ENCODE results near the gene SORCS2.

SORCS2 gene

DNA sequence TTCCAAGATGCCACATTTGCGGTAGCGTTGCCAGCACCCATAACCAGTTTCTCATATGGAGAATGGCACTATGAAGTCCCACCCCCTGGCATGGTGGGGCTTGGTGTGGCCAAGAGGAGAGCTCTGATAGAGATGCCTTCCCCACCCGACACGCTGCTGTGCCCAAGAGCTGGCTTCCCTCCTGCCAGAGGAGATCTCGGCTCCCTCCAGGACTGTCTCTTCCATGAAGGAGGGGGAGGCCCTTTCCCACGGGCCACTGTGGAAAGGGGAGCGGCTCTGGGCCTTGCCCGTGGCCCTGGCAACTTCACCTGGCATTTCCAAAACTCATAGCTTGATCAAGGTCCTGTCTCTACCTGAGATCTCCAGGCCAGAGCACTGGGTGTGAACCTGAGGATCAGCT lies 459.7 kb downstream of the SORCS2 start:
- DNase-seq (ENCODE audit: low read depth in 2 of 2) = no peak

DNA sequence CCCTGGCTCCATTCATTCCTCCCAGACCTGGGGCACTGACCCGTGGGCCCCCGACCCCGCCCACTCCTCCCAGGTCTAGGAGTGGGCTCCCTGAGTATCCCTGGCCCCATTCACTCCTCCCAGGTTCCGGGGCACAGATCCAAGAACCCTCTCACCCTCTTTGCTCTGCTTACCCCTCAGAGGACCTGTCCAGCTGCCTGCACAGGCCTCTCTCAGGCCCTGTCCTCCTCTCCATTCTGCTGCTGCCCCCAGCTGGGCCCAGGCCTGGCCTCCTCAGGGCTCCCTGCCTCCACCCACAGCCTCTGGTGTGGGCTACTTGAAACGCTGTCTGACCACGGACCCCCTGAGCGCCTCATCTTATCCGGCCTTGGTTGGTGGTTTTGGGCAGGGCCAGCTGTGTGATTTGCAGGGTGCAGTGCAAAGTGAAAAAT lies 460.1 kb downstream of the SORCS2 start:
- no peak for DNase-seq (ENCODE audit: low read depth in 2 of 2)

DNA sequence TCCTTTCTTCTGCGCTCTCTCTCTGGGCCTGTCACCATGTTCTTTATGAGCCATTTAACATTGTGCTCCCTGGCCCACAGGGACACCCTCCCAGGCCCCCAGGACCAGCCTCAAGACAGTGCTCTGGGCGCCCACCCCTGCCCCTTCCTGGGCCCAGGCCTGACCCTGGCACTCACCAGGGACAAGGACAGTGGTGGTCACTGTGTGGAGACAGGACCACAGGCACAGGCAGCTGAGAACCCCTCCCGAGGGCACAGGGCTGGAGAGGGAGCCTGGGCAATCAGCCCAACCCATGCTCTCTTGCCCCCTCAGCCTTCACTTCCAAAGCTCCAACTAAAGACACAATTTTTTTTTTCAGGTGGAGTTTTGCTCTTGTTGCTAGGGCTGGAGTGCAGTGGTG lies 460.6 kb downstream of the SORCS2 start:
- no peak for DNase-seq (ENCODE audit: low read depth in 2 of 2)

DNA sequence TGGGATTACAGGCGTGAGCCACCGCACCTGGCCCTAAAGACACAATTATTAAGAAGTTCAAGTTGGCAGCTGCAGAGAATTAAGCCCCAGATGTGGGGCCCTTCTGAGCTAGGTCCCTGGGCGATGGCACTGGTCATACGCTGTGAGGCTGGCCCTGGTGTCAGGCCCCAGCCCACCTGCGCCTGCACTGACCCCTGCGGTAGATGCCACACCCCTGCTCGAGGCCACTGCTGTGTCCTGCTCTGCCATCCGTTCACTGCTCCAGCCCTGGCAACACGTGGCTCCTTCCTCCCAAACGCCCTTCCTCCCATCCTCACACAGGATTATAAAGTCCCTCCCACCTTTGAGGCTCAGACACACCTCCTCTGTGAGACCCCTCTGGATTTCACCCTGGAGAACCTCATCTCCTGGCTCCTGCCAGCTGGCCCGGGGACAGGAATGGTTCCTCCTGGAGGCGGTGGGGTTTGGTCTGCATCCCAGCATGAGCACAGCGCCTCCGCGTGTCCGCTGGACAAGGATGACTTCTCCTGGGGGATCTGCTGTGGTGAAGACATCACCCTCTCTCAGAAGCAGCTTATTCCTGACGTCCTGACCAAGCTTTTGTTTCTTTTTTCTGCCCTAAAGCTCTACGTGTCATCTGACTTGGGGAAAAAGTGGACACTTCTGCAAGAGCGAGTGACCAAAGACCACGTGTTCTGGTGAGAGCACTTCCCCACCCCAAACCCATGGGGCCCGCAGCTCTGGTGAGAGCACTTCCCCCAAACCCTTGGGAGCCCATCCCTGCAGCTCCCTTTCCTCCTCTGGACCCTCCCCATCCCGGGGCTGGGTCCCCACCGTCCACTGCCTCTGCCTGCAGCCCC lies 461.4 kb downstream of the SORCS2 start:
- no peak for DNase-seq (ENCODE audit: low read depth in 2 of 2)

DNA sequence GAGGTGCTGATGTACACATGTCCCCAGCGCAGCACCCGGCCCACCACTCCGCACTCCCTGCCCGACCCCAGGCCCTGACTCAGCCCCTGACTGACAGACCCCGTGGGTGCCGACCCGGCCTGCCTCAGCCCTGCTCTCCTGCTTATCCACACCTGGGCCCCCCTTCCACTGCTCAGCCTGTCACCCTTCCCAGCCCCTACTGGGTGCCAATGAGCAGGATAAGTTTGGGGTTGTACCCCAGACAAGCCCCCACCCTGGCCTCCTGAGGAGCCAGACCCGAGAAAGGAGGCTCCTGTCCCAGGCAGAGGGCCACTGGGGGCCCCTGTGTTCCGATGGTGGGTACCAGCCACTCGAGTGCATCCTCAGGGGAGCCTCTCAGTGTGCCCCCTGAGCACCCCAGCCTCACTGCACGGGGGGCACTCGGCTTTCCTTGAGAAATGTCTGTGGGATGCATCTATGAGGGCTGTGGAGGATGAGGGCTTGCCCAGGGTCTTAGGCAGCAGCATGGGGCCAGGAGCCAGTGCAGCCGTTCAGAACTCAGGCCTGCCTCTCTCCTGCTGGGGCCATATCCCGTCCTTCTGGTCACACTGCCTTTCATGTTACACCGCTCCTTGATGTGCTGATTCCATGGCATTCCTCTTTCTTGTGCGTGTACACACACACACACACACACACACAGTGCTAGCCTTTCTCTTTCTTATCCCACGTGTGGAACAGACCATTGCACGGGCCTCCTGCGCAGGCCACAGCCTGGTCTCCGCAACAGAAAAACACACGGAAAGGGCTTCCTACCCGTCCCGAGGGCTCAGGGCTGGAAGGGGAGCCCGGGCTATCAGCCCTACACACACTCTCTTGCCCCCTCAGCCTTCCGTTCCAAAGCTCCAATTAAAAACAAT lies 462.5 kb downstream of the SORCS2 start:
- DNase-seq (ENCODE audit: low read depth in 2 of 2) = no peak

DNA sequence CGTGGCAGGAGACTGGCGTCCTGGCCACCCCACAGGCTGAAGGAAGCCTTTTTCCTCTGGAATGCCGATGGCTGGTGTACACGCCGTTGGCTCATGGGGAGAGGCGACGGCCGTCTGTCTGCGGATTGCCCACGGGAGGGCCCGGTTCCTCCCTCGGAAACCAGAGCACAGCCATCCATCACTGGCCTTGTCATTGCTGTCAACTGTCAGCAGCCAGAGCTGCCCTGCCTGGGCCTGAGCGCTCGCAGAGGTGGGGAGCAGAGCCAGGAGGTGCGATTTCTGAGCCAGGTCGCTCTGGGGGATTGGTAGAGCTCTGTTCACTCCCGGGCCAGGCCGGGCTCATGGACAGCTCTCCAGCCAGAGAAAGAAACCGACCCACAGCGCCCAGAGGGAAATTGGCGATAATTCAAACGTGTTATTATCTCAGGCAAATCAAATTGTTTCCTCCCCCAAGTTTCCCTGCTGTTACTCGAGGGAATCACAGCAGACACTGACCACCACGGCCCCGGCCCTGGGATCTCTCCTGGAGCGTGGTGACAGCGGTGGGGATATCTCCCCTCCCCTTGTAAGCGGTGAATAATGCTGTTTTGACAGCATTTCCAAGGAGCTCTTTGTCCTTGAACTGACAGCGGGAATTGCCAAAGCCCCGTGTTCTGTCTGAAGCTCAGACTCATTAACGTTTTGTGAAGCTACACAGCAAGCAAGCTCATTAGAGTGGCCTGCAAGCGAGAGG lies 463.3 kb downstream of the SORCS2 start:
- DNase-seq (ENCODE audit: low read depth in 2 of 2) = no peak

DNA sequence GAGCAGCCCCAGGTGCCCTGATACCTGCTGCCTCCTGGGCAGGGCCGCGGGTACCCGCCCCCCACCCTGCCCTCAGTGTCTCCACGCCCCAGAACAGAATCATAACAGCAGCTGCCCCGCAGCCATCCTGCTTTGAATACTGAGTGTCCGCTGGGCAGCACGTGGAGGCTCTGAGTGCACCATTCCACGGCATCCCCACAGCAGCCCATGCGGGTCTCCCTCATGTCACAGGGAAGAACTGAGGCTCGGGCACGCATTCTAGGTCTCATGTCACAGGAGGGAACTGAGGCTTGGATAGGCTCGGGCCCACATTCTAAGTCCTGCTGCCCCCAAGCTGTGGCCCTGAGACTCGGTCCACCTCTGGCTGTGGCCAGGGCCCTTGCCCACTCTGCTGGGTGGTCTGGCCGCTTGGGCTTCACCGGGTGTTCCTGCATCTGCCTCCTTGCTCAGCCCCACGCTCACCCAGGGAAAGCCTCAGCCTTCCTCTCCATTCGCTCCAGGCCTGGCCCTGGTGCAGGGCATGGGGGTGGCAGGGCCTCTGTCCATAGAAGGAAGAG lies 464.0 kb downstream of the SORCS2 start:
- no peak for DNase-seq (ENCODE audit: low read depth in 2 of 2)

DNA sequence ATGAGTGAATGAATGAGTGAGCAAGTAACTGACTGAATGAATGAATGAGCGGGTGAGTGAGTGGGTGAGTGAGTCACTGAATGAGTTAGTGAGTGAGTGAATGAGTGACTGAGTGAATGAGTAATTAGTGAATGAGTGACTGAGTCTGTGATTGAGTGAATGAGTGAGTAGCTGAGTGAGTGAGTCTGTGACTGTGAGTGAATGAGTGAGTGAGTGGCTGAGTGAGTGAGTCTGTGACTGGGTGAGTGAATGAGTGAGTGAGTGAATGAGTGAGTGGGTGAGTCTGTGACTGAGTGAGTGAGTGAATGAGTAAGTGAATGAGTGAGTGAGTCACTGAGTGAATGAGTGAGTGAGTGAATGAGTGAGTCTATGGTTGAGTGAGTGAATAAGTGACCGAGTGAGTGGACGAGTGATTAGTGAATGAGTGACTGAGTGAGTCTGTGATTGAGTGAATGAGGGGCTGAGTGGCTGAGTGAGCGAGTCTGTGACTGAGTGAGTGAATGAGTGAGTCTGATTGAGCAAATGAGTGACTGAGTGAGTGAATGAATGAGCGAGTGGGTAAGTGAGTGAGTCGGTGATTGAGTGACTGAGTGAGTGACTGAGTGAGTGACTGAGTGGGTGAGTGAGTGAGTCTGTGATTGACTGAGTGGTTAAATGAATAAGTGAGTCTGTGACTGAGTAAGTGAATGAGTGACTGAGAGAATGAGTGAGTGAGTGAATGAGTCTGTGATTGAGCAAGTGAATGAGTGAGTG lies 465.4 kb downstream of the SORCS2 start:
- no peak for DNase-seq (ENCODE audit: low read depth in 2 of 2)

DNA sequence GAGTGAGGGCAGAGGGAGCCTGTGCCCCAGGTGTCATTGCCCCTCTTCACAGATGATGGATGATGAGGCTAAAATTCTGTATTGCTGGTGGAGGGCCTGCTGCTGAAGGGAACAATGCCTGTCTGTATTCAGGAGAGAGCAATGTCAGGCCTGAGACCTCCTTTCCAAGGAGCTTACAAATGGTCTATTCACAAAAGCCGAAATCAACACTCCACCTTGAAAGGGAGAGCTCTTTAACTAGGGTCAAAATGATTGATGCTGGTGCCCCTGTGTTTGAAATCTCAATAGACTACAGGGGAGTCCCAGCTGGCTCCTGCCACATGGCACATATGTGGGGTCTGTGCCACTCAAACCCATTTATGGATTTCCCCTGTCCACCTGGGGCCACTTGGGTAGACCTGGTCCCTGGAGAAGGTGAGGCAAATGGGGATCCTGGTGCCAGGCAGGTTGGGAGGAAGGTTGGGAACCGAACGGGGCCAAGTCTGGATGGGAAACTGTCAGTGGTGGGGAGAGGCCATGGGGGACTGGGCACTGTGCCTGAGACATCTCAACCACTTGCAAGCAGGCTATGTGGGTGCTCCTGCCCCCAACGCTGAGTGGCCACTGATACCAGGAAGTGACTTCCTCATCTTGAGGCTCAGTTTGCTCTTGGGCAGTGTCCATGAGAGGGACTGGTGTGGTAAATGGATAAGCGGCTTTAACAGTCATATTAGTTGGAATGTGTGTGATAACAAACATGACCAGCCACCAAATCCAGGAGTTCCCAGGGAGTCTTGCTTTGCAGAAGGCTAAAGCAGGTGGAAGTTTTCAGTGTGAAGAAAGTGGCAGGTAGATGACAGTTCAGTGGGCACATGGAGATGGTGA lies 466.2 kb downstream of the SORCS2 start:
- DNase-seq (ENCODE audit: low read depth in 2 of 2) = no peak

DNA sequence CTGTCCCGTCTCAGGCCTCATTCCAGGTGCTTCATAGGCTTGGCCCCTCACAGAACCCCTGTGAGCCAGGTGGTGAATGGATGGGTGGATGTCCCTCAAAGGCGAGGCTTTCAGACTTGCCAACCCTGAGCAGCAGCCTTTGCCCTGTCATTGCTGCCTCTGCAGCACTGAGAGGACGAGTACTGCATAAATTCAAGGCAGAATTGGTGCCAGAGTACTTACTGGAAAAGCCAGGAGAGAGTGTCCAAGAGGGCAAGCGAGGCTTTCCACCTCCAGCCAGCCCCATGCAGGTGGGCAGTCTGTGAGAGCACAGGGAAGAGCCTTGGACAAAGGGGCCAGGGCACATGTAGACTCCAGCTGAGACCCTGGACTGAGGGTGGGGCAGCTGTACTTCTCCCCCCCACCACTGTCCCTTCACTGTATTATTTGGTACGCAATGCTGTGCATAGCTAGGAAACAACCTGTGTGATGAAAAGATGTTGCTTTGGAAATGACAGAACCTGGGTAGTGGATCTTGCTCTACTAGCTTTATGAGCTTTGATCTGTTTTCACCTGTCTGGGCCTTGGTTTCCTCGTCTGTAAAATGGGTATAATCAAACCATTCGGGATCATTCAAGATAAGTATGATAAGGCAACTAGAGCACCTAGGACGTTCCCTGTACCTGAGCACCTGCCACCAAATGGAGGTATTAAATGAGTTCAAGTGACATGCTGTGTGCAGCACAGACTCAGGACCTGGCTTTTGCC lies 467.3 kb downstream of the SORCS2 start:
- no peak for DNase-seq (ENCODE audit: low read depth in 2 of 2)

DNA sequence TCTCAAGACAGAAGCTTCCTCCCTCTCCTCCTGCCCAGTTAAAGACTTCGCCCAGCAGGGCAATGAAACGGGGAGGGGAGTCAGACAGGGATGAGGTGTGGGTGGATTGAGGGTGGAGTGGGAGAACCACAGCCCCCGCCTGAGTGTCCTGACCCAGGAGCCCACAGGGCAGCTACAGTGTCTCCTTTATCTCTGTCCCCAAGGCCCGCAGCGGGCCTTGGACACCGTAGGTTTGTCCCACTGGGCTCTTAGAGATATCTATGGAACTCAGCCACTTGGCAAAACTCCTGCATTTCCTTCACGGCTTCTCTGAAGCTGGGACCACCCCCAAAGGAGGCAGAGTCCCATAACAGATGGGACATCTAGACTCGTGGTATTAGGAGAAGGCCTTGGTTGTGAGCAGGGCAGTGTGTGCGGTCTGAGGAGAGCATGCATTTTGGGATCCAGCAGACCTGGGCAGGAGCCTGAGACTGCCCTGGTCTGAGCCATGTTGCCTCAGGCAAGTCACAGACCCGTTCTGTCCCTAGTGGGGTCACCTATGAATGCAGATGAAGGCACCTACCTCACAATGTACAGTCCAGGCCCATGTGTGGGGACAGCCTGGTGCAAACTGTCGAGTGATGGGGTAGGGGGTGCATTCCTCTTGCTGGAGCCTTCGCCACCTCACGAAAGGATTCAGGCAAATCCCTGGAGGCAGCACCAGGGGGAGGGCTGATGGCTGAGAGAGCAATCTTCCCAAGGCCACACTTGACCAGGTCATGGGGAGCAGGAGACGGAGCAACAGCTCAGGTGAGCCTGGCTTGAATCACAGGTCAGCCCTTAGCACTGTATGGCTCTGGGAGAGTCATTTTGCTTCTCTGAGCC lies 468.1 kb downstream of the SORCS2 start:
- no peak for DNase-seq (ENCODE audit: low read depth in 2 of 2)

DNA sequence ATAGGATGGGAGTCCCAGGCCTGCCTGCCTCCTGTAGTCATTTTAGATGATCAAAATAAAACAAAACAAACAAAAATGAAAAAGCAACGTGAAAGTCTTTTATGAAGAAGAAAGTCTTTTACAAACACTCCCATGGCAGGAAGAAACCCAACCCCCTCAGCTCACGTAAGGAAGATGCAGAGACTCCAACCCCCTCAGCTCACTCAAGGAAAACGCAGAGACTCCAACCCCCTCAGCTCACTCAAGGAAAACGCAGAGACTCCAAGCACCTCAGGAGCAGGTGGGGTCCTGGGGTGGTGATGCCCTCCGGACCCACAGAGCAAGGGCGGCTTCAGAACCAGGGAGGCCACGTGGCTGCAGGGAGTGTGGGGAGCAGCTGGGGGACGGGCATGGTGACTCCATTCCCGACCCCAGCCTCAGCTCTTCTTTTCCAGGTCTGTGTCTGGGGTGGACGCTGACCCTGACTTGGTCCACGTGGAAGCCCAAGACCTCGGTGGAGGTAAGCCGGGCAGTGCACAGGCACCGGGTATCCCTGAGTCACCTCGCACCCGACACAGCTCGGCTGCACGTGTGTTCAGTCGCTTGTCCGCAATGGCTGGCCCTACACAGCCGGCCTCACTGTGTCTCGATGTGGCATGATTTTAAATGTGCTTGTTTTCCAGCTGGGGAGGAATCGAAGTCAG lies 468.9 kb downstream of the SORCS2 start:
- DNase-seq (ENCODE audit: low read depth in 2 of 2) = no peak

DNA sequence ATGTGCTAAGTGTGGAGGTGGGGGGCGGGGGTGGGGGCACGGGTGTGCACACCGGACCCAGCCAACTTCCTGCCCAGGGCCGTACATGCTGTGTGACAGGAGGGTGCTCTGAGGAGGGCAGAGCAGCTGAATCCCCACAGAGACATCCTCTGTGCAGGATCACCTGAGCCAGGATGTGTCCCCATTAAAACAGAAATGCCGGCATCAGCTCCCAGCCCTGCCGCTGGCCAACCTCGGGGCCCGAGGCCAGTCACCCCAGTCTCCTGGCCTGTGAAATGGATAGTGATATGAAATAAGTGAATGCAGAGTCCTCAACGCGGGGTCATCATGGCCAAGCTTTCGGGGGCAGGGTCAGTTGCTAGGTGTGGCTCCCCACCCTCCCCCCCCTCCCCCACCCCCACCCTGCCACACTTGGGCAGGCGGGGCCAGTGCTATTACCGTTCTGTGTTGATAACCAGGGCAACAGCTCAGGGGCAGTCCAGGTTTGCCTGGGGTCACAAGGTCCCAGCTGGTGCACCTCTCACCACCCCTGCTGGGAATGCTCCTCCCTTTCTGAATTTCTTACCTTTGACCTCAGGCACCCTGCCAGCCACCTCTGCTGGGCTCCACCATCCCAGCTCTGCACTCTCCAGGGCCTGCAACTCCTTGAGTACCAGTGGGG lies 469.6 kb downstream of the SORCS2 start:
- DNase-seq (ENCODE audit: low read depth in 2 of 2) = no peak

DNA sequence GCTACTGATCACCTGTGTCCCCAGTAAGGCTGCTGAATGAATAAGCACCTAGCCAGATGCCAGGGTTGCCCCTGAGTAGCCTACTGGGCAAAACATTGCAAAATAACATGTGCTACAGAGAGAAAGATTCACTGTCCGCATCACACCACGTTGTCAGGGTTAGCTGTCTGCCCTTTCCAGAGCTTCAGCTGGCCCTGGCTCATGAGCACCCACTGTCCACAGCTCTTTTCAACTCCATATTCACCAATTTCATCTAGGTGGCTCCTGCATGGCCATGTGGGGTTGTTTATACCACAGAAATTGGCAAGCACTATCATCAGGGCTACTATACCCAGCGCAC lies 470.1 kb downstream of the SORCS2 start:
- no peak for DNase-seq (ENCODE audit: low read depth in 2 of 2)

DNA sequence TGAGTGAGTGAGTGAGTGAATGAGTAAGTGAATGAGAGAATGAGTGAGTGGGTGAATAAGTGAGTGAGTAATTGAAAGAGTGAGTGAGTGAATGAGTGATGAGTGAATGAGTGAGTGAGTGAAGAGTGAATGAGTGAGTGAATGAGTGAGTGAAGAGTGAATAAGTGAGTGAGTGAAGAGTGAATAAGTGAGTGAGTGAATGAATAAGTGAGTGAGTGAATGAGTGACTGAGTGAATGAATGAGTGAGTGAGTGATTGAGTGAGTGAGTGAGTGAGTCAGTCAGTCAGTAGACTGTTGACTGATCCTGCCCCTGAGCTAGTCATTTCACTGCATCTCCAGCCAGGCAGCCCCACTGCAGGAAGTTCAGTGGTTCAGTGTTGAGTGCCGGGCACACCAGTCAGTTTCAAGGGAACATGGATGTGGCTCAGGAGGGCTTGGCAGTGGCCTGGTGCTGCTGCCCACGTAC lies 470.8 kb downstream of the SORCS2 start:
- DNase-seq (ENCODE audit: low read depth in 2 of 2) = no peak

DNA sequence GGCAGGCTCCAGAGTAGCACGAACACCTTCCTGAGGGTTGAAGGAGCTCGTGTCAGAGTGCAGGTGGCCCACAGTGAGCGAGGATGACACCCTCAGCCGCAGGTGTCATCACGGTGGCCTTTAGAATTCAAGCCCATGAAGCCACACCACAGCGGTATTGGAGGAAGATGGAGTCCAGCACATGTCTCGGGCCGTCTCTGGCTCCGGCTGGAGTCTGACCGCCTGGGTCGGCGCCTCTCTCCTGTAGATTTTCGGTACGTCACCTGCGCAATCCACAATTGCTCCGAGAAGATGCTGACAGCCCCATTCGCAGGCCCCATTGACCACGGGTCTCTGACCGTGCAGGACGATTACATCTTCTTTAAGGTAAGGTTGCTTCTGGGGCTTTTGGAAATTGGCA lies 471.8 kb downstream of the SORCS2 start:
- DNase-seq (ENCODE audit: low read depth in 2 of 2) = no peak

DNA sequence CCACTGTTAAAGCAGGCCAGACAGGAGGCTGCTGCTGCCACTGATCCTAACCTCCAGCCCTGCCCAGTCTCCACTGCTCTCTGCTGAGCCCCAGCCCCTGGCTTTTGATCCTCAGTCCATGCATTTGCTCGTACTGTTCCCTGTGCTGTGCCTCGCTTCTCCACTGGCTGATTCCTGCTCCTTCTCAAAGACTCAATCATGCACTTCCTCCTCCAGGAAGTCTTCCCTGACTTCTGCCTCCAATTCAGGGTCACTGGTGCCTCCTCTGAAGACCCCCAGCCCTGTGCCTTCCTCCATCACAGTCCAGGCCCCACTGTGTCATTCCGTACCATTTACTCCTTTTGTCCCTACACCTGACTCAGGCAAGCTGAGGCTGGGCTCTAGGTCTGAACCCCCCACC lies 473.0 kb downstream of the SORCS2 start:
- DNase-seq (ENCODE audit: low read depth in 2 of 2) = no peak
